Esophagus muscularis mucosa (tissue), 4 donors: ENCODE results near the gene ACTL8. TPM values are rescaled to one million over a fixed set of nuclear protein-coding genes. Genes with fewer than 3 reads are reported as not detected.

Source experiments
- DNase-seq: peaks from one replicate; pipeline ENCODE4 v3.0.0-alpha.2; 2017; ENCODE audit errors: extremely low spot score
- H3K27ac ChIP-seq, 4 donors: fragments of 200-600 bp; sonication (generic); replicated peaks in 1 of 4; 1 replicate in 3 of 4; 2 replicates in 1 of 4; pipeline ENCODE4 v1.5.1; 2016 to 2019; ENCODE audit warnings: mild to moderate bottlenecking in 1 of 4
- H3K27me3 ChIP-seq, 4 donors: fragments of 200-600 bp; sonication (generic); one replicate each; pipeline versions ENCODE4 v1.5.1 to v1.6.0; 2016 to 2019
- H3K36me3 ChIP-seq, 4 donors: fragments of 200-600 bp; sonication (generic); one replicate each; pipeline ENCODE4 v1.5.1; 2016 to 2019
- H3K4me1 ChIP-seq, 4 donors: fragments of 200-600 bp; sonication (generic); one replicate each; pipeline ENCODE4 v1.5.1; 2016 to 2019
- H3K4me3 ChIP-seq, 4 donors: fragments of 200-600 bp; sonication (generic); 1 replicate in 2 of 4; 2 replicates in 2 of 4; pipeline ENCODE4 v1.5.1; 2016 to 2019; ENCODE audit warnings: mild to moderate bottlenecking in 4 of 4, moderate library complexity in 1 of 4
- H3K9me3 ChIP-seq, 4 donors: fragments of 200-600 bp; sonication (generic); 1 replicate in 3 of 4; 2 replicates in 1 of 4; pipeline ENCODE4 v1.5.1; 2016 to 2019
- CTCF ChIP-seq, 3 experiments: fragments of 200-600 bp in 2 of 3; fragments of 450-650 bp in 1 of 3; sonication (generic) in 2 of 3; IDR thresholded peaks; one replicate each; pipeline ENCODE4 v1.5.1; 2017 to 2019; ENCODE audit warnings: antibody characterized with exemption in 3 of 3, mild to moderate bottlenecking in 2 of 3, moderate library complexity in 1 of 3
- EP300 ChIP-seq: sonication (generic); formaldehyde crosslinking; IDR thresholded peaks from one replicate; pipeline ENCODE4 v1.6.1; 2017; ENCODE audit warnings: antibody characterized with exemption
- POLR2A ChIP-seq: fragments of 450-650 bp; IDR thresholded peaks from one replicate; pipeline ENCODE4 v1.6.1; 2017; ENCODE audit warnings: antibody characterized with exemption, moderate library complexity, mild to moderate bottlenecking, low read depth
- POLR2AphosphoS5 ChIP-seq, 2 donors: sonication (generic); formaldehyde crosslinking; IDR thresholded peaks; one replicate each; pipeline ENCODE4 v1.6.1; 2017; ENCODE audit warnings: antibody characterized with exemption in 2 of 2
- WGBS: methylation state at CpG from one replicate; pipeline ENCODE4 v1.1.5; 2018; 5-methylcytosine and 5-hydroxymethylcytosine counted together
- intact Hi-C: fragments of 100-400 bp; cut with DNase I; formaldehyde crosslinking; loops from one replicate; pipeline ENCODE4 v1.15.1; 2023
- total RNA-seq, 4 donors: library from RNA; depleted of rRNA; stranded (reverse); fragments of >200 nt; gene quantifications; one replicate each; pipeline versions ENCODE4 v1.1.0 to v1.2.1, GENCODE V29; 2016

Gene ACTL8
- total RNA-seq, 4 donors from 2014 or later = not detected

DNA sequence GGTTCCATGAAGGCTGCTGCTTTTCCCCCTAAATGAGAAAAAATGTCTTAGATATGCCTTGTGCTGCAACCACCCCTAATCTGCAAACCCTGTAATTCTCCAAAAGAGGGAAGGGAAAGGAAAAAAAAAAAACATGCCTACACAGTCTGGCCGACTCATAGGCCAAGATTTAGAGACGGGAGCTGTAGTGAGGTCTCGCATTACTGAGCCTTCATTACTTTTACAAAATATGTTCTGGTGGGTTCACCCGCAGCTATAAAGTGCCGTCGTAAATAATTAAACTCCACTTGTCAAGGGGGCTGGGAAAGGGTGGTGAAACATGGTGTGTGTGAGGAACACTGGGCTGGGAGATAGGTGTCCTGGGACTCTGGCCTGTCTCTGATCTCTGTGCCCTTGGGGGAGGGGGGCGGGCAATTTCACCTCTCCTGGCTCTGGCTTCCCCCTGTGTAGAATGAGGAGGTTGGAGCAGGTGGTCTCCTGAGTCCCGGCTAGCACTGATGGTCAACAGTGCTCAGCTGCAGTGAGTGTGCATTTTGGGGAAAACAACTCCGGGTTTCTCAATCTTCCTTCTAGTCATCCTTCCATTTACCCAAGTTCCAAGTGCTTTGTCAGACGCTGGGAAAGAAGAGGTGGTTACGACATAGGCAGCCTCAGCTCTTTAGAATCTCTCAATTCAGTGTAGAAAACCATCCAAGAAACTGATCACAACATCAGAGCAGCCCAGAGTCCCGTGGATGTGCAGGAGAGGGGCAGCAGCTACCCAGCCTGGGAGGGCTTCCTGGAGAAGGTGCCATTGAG, 82.3 kb downstream of the ACTL8 start:
- WGBS = 63% methylated on average over 12 of the region's 12 CpGs
- TF ChIP-seq POLR2A = no peak
- no peak for TF ChIP-seq POLR2AphosphoS5 (IDR thresholded peaks at IDR 0.05)
- no peak for TF ChIP-seq CTCF (IDR thresholded peaks at IDR 0.05)
- no peak for TF ChIP-seq EP300

DNA sequence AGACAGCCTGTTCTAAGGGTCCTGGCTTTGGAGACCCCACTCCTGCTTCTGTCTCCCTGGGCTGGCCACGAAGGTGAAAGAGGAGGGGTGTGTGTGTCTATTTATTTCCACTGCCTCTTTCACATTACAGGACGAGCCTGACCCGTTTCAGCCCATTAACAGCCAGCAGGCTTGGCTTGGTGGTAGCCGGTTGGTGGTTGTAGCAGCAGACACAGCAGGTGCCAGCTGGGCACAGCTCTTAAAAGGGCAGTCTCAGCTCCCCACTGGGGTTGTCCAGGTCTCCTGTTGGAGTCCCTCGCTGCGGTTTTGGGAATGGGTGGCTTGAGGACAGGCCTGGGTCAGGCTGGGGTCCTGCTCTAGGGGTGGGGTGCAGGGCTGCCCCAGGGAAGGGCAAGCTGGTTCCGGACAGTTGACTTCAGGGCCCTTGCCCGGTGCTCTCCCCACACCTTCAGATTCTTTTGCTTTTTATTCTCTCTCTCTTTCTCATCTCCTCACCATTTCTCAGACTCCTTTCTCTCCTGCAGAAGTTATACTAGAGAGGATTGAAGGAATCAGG, 84.6 kb downstream of the ACTL8 start:
- DNase-seq = no peak
- no peak overlapping the region for H3K27ac ChIP-seq
- no peaks in the 10 kb centered on the region for H3K36me3 ChIP-seq
- WGBS = 82% methylated on average over 8 of the region's 8 CpGs
- intact Hi-C loops = no loop called here
- TF ChIP-seq POLR2A = no peak
- no peak for TF ChIP-seq POLR2AphosphoS5 (IDR thresholded peaks at IDR 0.05)
- TF ChIP-seq EP300 = no peak
- TF ChIP-seq CTCF (IDR thresholded peaks at IDR 0.05) = no peak
- H3K4me3 ChIP-seq = no peak overlapping the region
- H3K4me1 ChIP-seq = no peaks in the 10 kb centered on the region
- H3K9me3 ChIP-seq = no peaks in the 10 kb centered on the region
- peaks cover 0 to 72% (median 5%) of the 10 kb centered on the region in 4 donors for H3K27me3 ChIP-seq

More for the DNA sequence above, 82.3 kb downstream of the ACTL8 start:
- DNase-seq = no peak
- intact Hi-C loops = no loop called here
- no peaks in the 10 kb centered on the region for H3K4me1 ChIP-seq
- peaks cover 0 to 69% (median 0%) of the 10 kb centered on the region in 4 donors for H3K27me3 ChIP-seq
- H3K36me3 ChIP-seq = no peaks in the 10 kb centered on the region
- no peak overlapping the region for H3K4me3 ChIP-seq
- no peaks in the 10 kb centered on the region for H3K9me3 ChIP-seq
- H3K27ac ChIP-seq = no peak overlapping the region

- Histone ChIP-seq H3K27me3 (peaks cover 0 to 72% (median 5%) of the 10 kb centered on the region in 4 donors), H3K4me1 (no peaks in the 10 kb centered on the region), H3K9me3 (no peaks in the 10 kb centered on the region), H3K27ac (no peak overlapping the region), H3K4me3 (no peak overlapping the region), H3K36me3 (no peaks in the 10 kb centered on the region)
- intact Hi-C loops = no loop called here
- WGBS = 63% methylated on average over 2 of the region's 2 CpGs
- TF ChIP-seq CTCF (IDR thresholded peaks at IDR 0.05) (no peak), POLR2AphosphoS5 (IDR thresholded peaks at IDR 0.05) (no peak), EP300 (no peak), POLR2A (no peak)
- DNase-seq = no peak
These were observed 86.8 kb downstream of the ACTL8 start for GRCh38 chr1:17841944-17842343.

- Histone ChIP-seq H3K4me3 (no peak overlapping the region), H3K4me1 (no peaks in the 10 kb centered on the region), H3K36me3 (no peaks in the 10 kb centered on the region), H3K9me3 (no peaks in the 10 kb centered on the region), H3K27me3 (peaks cover 0 to 76% (median 5%) of the 10 kb centered on the region in 4 donors), H3K27ac (no peak overlapping the region)
- no peak for DNase-seq
- 48% methylated on average over 4 of the region's 5 CpGs for WGBS
- intact Hi-C loops = no loop called here
- TF ChIP-seq EP300 (no peak), CTCF (IDR thresholded peaks at IDR 0.05) (no peak), POLR2AphosphoS5 (IDR thresholded peaks at IDR 0.05) (no peak), POLR2A (no peak)
These were observed 87.6 kb downstream of the ACTL8 start for GRCh38 chr1:17842686-17843085.
